Measurements from ENCODE around the gene PRKG1. TPM values are rescaled to one million over a fixed set of nuclear protein-coding genes. Genes with fewer than 3 reads are reported as not detected.

The PRKG1 gene
- total and polyA plus RNA-seq, 2 experiments from 2014 or later = 18.2 to 21.1 TPM

- Mint-ChIP-seq H3K9me3 (no peaks in the 10 kb centered on the region), H3K4me1 (peaks cover 18% of the 10 kb centered on the region), H3K27ac (no peak overlapping the region), H3K27me3 (ENCODE audit: insufficient read depth, low read depth, poor library complexity) (no peaks in the 10 kb centered on the region), H3K36me3 (ENCODE audit: low read depth) (no peaks in the 10 kb centered on the region), H3K4me3 (no peak overlapping the region)
- Histone ChIP-seq H3K4me1 (ENCODE audit: insufficient read depth) (peaks cover 14% of the 10 kb centered on the region), H3K27me3 (ENCODE audit: insufficient read depth) (no peaks in the 10 kb centered on the region), H4K20me1 (replicated peaks; ENCODE audit: insufficient read depth) (no peaks in the 10 kb centered on the region), H3F3A (replicated peaks; ENCODE audit: low read depth) (no peaks in the 10 kb centered on the region), H3K79me2 (replicated peaks; ENCODE audit: insufficient read depth) (no peaks in the 10 kb centered on the region), H3K27ac (ENCODE audit: low read depth) (no peak overlapping the region), H3K4me3 (no peak overlapping the region), H3K36me3 (ENCODE audit: insufficient read depth) (no peaks in the 10 kb centered on the region), H3K9me2 (ENCODE audit: insufficient read depth) (no peaks in the 10 kb centered on the region), H2AFZ (no peak overlapping the region), H3K4me2 (no peak overlapping the region)
- ATAC-seq (no peak), DNase-seq (ENCODE audit: low spot score) (no peak)
- no peak for TF ChIP-seq REST (IDR thresholded peaks at IDR 0.05; ENCODE audit: unreplicated experiment)
- TF ChIP-seq EZH2 (IDR thresholded peaks at IDR 0.05; ENCODE audit: low read depth, unreplicated experiment) = no peak
- TF ChIP-seq ETS1 (IDR thresholded peaks at IDR 0.05) = no peak
- no peak for TF ChIP-seq POLR2AphosphoS5 (IDR thresholded peaks at IDR 0.05; ENCODE audit: low read depth)
- no peak for TF ChIP-seq CTCF (conservative IDR thresholded peaks at IDR 0.05; ENCODE audit: low read depth in 2 of 2)
- TF ChIP-seq STAT1 (IDR thresholded peaks at IDR 0.05; ENCODE audit: unreplicated experiment) = no peak
- no peak for TF ChIP-seq ZNF462 (CRISPR knock-in tag; IDR thresholded peaks at IDR 0.05)
- no peak for TF ChIP-seq JUNB (IDR thresholded peaks at IDR 0.05; ENCODE audit: unreplicated experiment)
- TF ChIP-seq CREB1 (CRISPR knock-in tag; IDR thresholded peaks at IDR 0.05; ENCODE audit: low read depth) = no peak
- no peak for TF ChIP-seq ZNF331 (CRISPR knock-in tag; IDR thresholded peaks at IDR 0.05; ENCODE audit: low read depth)
- no peak for TF ChIP-seq ZNF114 (CRISPR knock-in tag; IDR thresholded peaks at IDR 0.05)
- no peak for TF ChIP-seq NANOG (IDR thresholded peaks at IDR 0.05; ENCODE audit: borderline replicate concordance)
- TF ChIP-seq EZH2phosphoT487 (IDR thresholded peaks at IDR 0.05; ENCODE audit: unreplicated experiment) = no peak
Measured at GRCh38 chr10:52258799-52259425, 1184.6 kb downstream of the PRKG1 start.

All from GM23338 (cell line).